IMR-90 (cell line): Measurements from ENCODE around the gene GATA3. TPM values are rescaled to one million over a fixed set of nuclear protein-coding genes. Genes with fewer than 3 reads are reported as not detected.

Experiments used
- ATAC-seq: fragments of 200-7000 bp; cut with Tn5 transposase; 2 replicates; pipeline ENCODE4 v1.9.1; 2020; ENCODE audit warnings: low read depth, mild to moderate bottlenecking, moderate library complexity
- BruUV-seq: library from RNA; stranded (reverse); fragments of 400-500 nt; replicated peaks from 2 replicates; lab custom pipeline; 2021; lab: Mats Ljungman, UMichigan
- CTCF ChIA-PET: fragments of 300-600 bp; formaldehyde crosslinking; extraction: SDS; loops from one replicate; lab custom pipeline; 2021; ENCODE audit warnings: antibody characterized with exemption; lab: Yijun Ruan, JAX
- POLR2A ChIA-PET: fragments of 300-600 bp; sonication (Branson Sonifier 250); formaldehyde crosslinking; loops from one replicate; lab custom pipeline; 2022; ENCODE audit warnings: antibody characterized with exemption; ENCODE audit not compliant: unreplicated experiment; lab: Charles Lee
- DNase-seq: peaks from one replicate; pipeline ENCODE4 v3.0.0; 2013
- H2AFZ ChIP-seq: replicated peaks from 2 replicates; pipeline ENCODE3; 2013; ENCODE audit warnings: low read length, mild to moderate bottlenecking; ENCODE audit not compliant: poor library complexity
- H2AK5ac ChIP-seq: 2 replicates; pipeline ENCODE4 v1.6.1; 2013; ENCODE audit warnings: low read depth, low read length, inconsistent platforms
- H2AK9ac ChIP-seq: replicated peaks from 2 replicates; pipeline ENCODE3; 2013; ENCODE audit warnings: mild to moderate bottlenecking, low read depth, low read length, moderate library complexity; ENCODE audit not compliant: poor library complexity
- H2BK120ac ChIP-seq: 2 replicates; pipeline ENCODE4 v1.6.1; 2013; ENCODE audit warnings: low read depth, low read length, inconsistent platforms
- H2BK15ac ChIP-seq: 3 replicates; pipeline ENCODE4 v1.6.1; 2013; ENCODE audit warnings: low read depth, low read length, inconsistent platforms
- H2BK20ac ChIP-seq: 2 replicates; pipeline ENCODE4 v1.6.1; 2013; ENCODE audit warnings: low read depth, mild to moderate bottlenecking, inconsistent platforms, low read length, moderate library complexity
- H2BK5ac ChIP-seq: 2 replicates; pipeline ENCODE4 v1.6.1; 2013; ENCODE audit warnings: mild to moderate bottlenecking, low read depth, low read length, inconsistent platforms; ENCODE audit not compliant: poor library complexity, severe bottlenecking
- H3K14ac ChIP-seq: replicated peaks from 2 replicates; pipeline ENCODE4 v1.6.1; 2013; ENCODE audit warnings: low read depth, low read length, inconsistent platforms
- H3K18ac ChIP-seq: 2 replicates; pipeline ENCODE4 v1.6.1; 2013; ENCODE audit warnings: low read depth, low read length, control low read depth
- H3K23ac ChIP-seq: 2 replicates; pipeline ENCODE4 v1.6.1; 2013; ENCODE audit warnings: low read depth, low read length, inconsistent platforms
- H3K27ac ChIP-seq: 2 replicates; pipeline ENCODE4 v1.5.1; 2013; ENCODE audit warnings: mild to moderate bottlenecking, control low read depth, low read length; ENCODE audit not compliant: insufficient read depth
- H3K27me3 ChIP-seq: 2 replicates; pipeline ENCODE4 v1.6.1; 2013; ENCODE audit warnings: low read length; ENCODE audit not compliant: control insufficient read depth, insufficient read depth
- H3K36me3 ChIP-seq: 2 replicates; pipeline ENCODE4 v1.6.1; 2013; ENCODE audit warnings: low read length, mixed read lengths; ENCODE audit not compliant: control insufficient read depth, insufficient read depth
- H3K4ac ChIP-seq: 2 replicates; pipeline ENCODE4 v1.6.1; 2013; ENCODE audit warnings: low read depth, low read length, inconsistent platforms
- H3K4me1 ChIP-seq: 2 replicates; pipeline ENCODE4 v1.6.1; 2013; ENCODE audit warnings: low read length, mixed read lengths; ENCODE audit not compliant: control insufficient read depth, insufficient read depth
- H3K4me2 ChIP-seq: 2 replicates; pipeline ENCODE4 v1.6.1; 2013; ENCODE audit warnings: low read depth, mild to moderate bottlenecking, control low read depth, low read length, moderate library complexity
- H3K4me3 ChIP-seq: 2 replicates; pipeline ENCODE4 v1.5.1; 2013; ENCODE audit warnings: low read depth, mild to moderate bottlenecking, control low read depth, low read length, moderate library complexity; ENCODE audit not compliant: insufficient read depth
- H3K56ac ChIP-seq: 2 replicates; pipeline ENCODE4 v1.6.1; 2013; ENCODE audit warnings: low read length, inconsistent platforms; ENCODE audit not compliant: insufficient read depth; ENCODE audit errors: extremely low read depth
- H3K79me1 ChIP-seq, 2 experiments: 2 replicates each; pipeline ENCODE4 v1.6.1; 2013; ENCODE audit warnings: low read length in 2 of 2, inconsistent platforms in 1 of 2, low read depth in 1 of 2
- H3K9ac ChIP-seq: 2 replicates; pipeline ENCODE4 v1.6.1; 2013; ENCODE audit warnings: low read depth, low read length, control low read depth
- H3K9me1 ChIP-seq: 2 replicates; pipeline ENCODE4 v1.6.1; 2013; ENCODE audit warnings: low read length, inconsistent platforms; ENCODE audit not compliant: insufficient read depth
- H3K9me3 ChIP-seq: 2 replicates; pipeline ENCODE4 v1.6.1; 2013; ENCODE audit warnings: low read length; ENCODE audit not compliant: control insufficient read depth, insufficient read depth
- H4K20me1 ChIP-seq: 2 replicates; pipeline ENCODE4 v1.6.1; 2013; ENCODE audit warnings: low read length, inconsistent platforms; ENCODE audit not compliant: insufficient read depth
- H4K5ac ChIP-seq: 2 replicates; pipeline ENCODE4 v1.6.1; 2013; ENCODE audit warnings: mild to moderate bottlenecking, low read depth, low read length, control low read depth
- H4K8ac ChIP-seq, 2 experiments: 2 replicates each; pipeline ENCODE4 v1.6.1; 2013; ENCODE audit warnings: low read depth in 2 of 2, low read length in 2 of 2, control low read depth in 1 of 2, inconsistent platforms in 1 of 2
- H4K91ac ChIP-seq: 2 replicates; pipeline ENCODE4 v1.6.1; 2013; ENCODE audit warnings: low read depth, low read length, inconsistent platforms; ENCODE audit not compliant: insufficient read depth
- BHLHE40 ChIP-seq: fragments of 150-350 bp; IDR thresholded peaks from 2 replicates; pipeline ENCODE4 v1.6.1; 2016; ENCODE audit warnings: mild to moderate bottlenecking, low read depth, low read length
- CTCF ChIP-seq: conservative IDR thresholded peaks from 2 replicates; pipeline ENCODE4 v1.5.1; 2012; ENCODE audit warnings: mild to moderate bottlenecking, low read depth, low read length, improper control_type of control experiment
- ELK1 ChIP-seq: fragments of 150-350 bp; IDR thresholded peaks from 2 replicates; pipeline ENCODE4 v1.6.1; 2016; ENCODE audit warnings: low read depth, mild to moderate bottlenecking, low read length, moderate library complexity, borderline replicate concordance
- FOS ChIP-seq: fragments of 150-350 bp; IDR thresholded peaks from 2 replicates; pipeline ENCODE4 v1.6.1; 2016; ENCODE audit warnings: low read depth, low read length
- MAFK ChIP-seq: IDR thresholded peaks from 2 replicates; pipeline ENCODE4 v1.6.1; 2012; ENCODE audit warnings: low read depth, low read length, improper control_type of control experiment
- MAZ ChIP-seq: IDR thresholded peaks from 2 replicates; pipeline ENCODE4 v1.6.1; 2012; ENCODE audit warnings: low read depth, mild to moderate bottlenecking, low read length, improper control_type of control experiment, moderate library complexity, borderline replicate concordance
- MXI1 ChIP-seq: IDR thresholded peaks from 2 replicates; pipeline ENCODE4 v1.6.1; 2012; ENCODE audit warnings: low read depth, mild to moderate bottlenecking, low read length, moderate library complexity, borderline replicate concordance
- NFE2L2 ChIP-seq: fragments of 150-350 bp; IDR thresholded peaks from 2 replicates; pipeline ENCODE4 v1.6.1; 2016; ENCODE audit warnings: low read depth, mild to moderate bottlenecking, low read length
- POLR2A ChIP-seq: IDR thresholded peaks from 2 replicates; pipeline ENCODE4 v1.6.1; 2012; ENCODE audit warnings: mild to moderate bottlenecking, low read depth, low read length
- RAD21 ChIP-seq: IDR thresholded peaks from 2 replicates; pipeline ENCODE4 v1.6.1; 2012; ENCODE audit warnings: low read length, improper control_type of control experiment
- RCOR1 ChIP-seq: IDR thresholded peaks from 2 replicates; pipeline ENCODE4 v1.6.1; 2012; ENCODE audit warnings: mild to moderate bottlenecking, low read length, improper control_type of control experiment; ENCODE audit not compliant: insufficient replicate concordance
- RFX5 ChIP-seq: IDR thresholded peaks from 2 replicates; pipeline ENCODE4 v1.8.0; 2012; ENCODE audit warnings: low read depth, mild to moderate bottlenecking, low read length, moderate library complexity
- SMC3 ChIP-seq: fragments of 150-350 bp; IDR thresholded peaks from 2 replicates; pipeline ENCODE4 v1.6.1; 2016; ENCODE audit warnings: low read depth, mild to moderate bottlenecking, antibody characterized with exemption, low read length, moderate library complexity
- USF2 ChIP-seq: fragments of 150-350 bp; IDR thresholded peaks from 2 replicates; pipeline ENCODE4 v1.6.1; 2017; ENCODE audit warnings: mild to moderate bottlenecking, antibody characterized with exemption, low read length, low read depth
- WGBS, 2 experiments: methylation state at CpG; one replicate each; pipeline versions ENCODE4 v1.1.5 to v1.1.7; 2013; ENCODE audit warnings: missing lambda C conversion rate in 2 of 2; ENCODE audit not compliant: insufficient read length in 1 of 2; ENCODE audit errors: extremely low coverage in 2 of 2; 5-methylcytosine and 5-hydroxymethylcytosine counted together
- dilution Hi-C: fragments of 300-500 bp; cut with HindIII; formaldehyde crosslinking; loops from one replicate; pipeline ENCODE4 v1.14.3; 2018; ENCODE audit warnings: low sequenced_read_pairs; ENCODE audit not compliant: unreplicated experiment
- in situ Hi-C: fragments of 300-500 bp; cut with MboI; formaldehyde crosslinking; loops from 3 replicates; pipeline ENCODE4 v1.14.3; 2019; ENCODE audit warnings: low sequenced_read_pairs, inconsistent platforms, mixed read lengths
- intact Hi-C: fragments of 100-400 bp; cut with micrococcal nuclease; formaldehyde crosslinking; loops from 2 replicates; pipeline ENCODE4 v1.10.0; 2022
- polyA plus RNA-seq, 3 experiments: library from polyadenylated mRNA; depleted of rRNA; stranded (reverse); fragments of >200 nt; gene quantifications; 2 replicates each; pipeline ENCODE4 v1.2.3, GENCODE V29; 2012; ENCODE audit warnings: low replicate concordance in 1 of 3
- total RNA-seq: library from RNA; depleted of rRNA; stranded (reverse); fragments of >200 nt; gene quantifications from 2 replicates; pipeline ENCODE4 v1.2.3, GENCODE V29; 2012

GATA3 gene
- total and polyA plus RNA-seq, 2 of the 4 experiments (the other 2 are of a cell fraction) = 0.21 TPM; not detected in 1

- Histone ChIP-seq H3K9ac (no peak overlapping the region), H3K56ac (no peak overlapping the region), H3K23ac (0 out of 2 replicates have a peak overlapping the region, but pooled peaks have one; percentile 3), H3K36me3 (no peaks in the 10 kb centered on the region), H4K8ac (no peak overlapping the region), H3K4me1 (no peaks in the 10 kb centered on the region; the same call in 1 of the 2 replicates), H3K9me3 (peaks cover 4% of the 10 kb centered on the region; the same call in 1 of the 2 replicates), H3K4me2 (peak overlapping the region; percentile 99), H4K5ac (no peak overlapping the region), H4K20me1 (no peaks in the 10 kb centered on the region), H3K4me3 (peak overlapping the region; percentile 52), H2AFZ (peak overlapping the region; percentile 84), H3K9me1 (no peaks in the 10 kb centered on the region), H3K4ac (no peak overlapping the region), H2BK20ac (no peak overlapping the region), H3K27me3 (peaks cover 84% of the 10 kb centered on the region), H4K91ac (no peak overlapping the region), H3K27ac (no peak overlapping the region), H2AK5ac (no peak overlapping the region), H2BK120ac (no peak overlapping the region), H2AK9ac (no peak overlapping the region), H3K14ac (no peak overlapping the region), H3K18ac (no peak overlapping the region), H3K79me1 (no peaks in the 10 kb centered on the region), H2BK15ac (no peak overlapping the region), H2BK5ac (no peak overlapping the region)
- ATAC-seq = peak; percentile 94
- WGBS, 2 experiments = 1% methylated on average over 21 of the region's 60 CpGs; no CpG with 5 or more reads in 1 of the 2 experiments
- in situ Hi-C loops (no loop called here), dilution Hi-C loops (no loop called here), intact Hi-C loops (loop anchor here (2.0 to 5.0 kb wide), 3 partner anchors 166 to 1155 kb away; no protein-coding TSS in a partner anchor)
- DNase-seq = peak; percentile 70
- BruUV-seq = no TSS peak
- ChIA-PET POLR2A (no interaction called here), CTCF (no interaction called here)
- TF ChIP-seq FOS = no peak
- TF ChIP-seq POLR2A = no peak
- peak; percentile 40; the same call in 1 of the 2 replicates for TF ChIP-seq MAZ
- TF ChIP-seq RAD21 = peak; percentile 74
- no peak for TF ChIP-seq MXI1
- TF ChIP-seq BHLHE40 = peak; percentile 3; the same call in 1 of the 2 replicates
- TF ChIP-seq CTCF = peak; percentile 79
- TF ChIP-seq USF2 = no peak
- no peak for TF ChIP-seq ELK1
- TF ChIP-seq MAFK = no peak
- no peak for TF ChIP-seq RCOR1
- no peak for TF ChIP-seq NFE2L2
- TF ChIP-seq SMC3 = peak; percentile 68
- no peak for TF ChIP-seq RFX5
Observed at GRCh38 chr10:8053446-8054243, 843 bp upstream of the GATA3 start.
